Mesenchymal stem cell (in vitro differentiated cells and primary cell): ENCODE data around the gene RRP8.

Experiments
- DNase-seq: peaks from one replicate; pipeline ENCODE4 v3.0.0-alpha.2; 2013
- H2AFZ ChIP-seq: one replicate; pipeline ENCODE4 v1.6.1; 2013; ENCODE audit warnings: low read depth, mild to moderate bottlenecking, control low read depth, inconsistent platforms, low read length, moderate library complexity
- H2AK5ac ChIP-seq: 2 replicates; pipeline ENCODE4 v1.6.1; 2013; ENCODE audit warnings: low read length, moderate library complexity, mild to moderate bottlenecking, inconsistent platforms; ENCODE audit not compliant: severe bottlenecking
- H2BK120ac ChIP-seq: one replicate; pipeline ENCODE4 v1.6.1; 2013; ENCODE audit warnings: low read depth, mild to moderate bottlenecking, inconsistent platforms, low read length, moderate library complexity
- H2BK12ac ChIP-seq, 2 experiments: one replicate each; pipeline ENCODE4 v1.6.1; 2013; ENCODE audit warnings: inconsistent platforms in 2 of 2, low read length in 2 of 2, mild to moderate bottlenecking in 2 of 2, moderate library complexity in 2 of 2, control low read depth in 1 of 2
- H2BK15ac ChIP-seq: one replicate; pipeline ENCODE4 v1.6.1; 2013; ENCODE audit warnings: mild to moderate bottlenecking, low read depth, inconsistent platforms; ENCODE audit not compliant: poor library complexity, severe bottlenecking
- H2BK5ac ChIP-seq: 2 replicates; pipeline ENCODE4 v1.6.1; 2013; ENCODE audit warnings: low read depth, mild to moderate bottlenecking, low read length, control low read depth, inconsistent platforms; ENCODE audit not compliant: poor library complexity, severe bottlenecking
- H3K14ac ChIP-seq, 2 experiments: one replicate each; pipeline ENCODE4 v1.6.1; 2013; ENCODE audit warnings: inconsistent platforms in 2 of 2, low read length in 2 of 2, control low read depth in 1 of 2, mild to moderate bottlenecking in 1 of 2, moderate library complexity in 1 of 2
- H3K18ac ChIP-seq, 2 experiments: one replicate each; pipeline ENCODE4 v1.6.1; 2013; ENCODE audit warnings: inconsistent platforms in 2 of 2, low read length in 2 of 2, control low read depth in 1 of 2, low read depth in 1 of 2, mild to moderate bottlenecking in 1 of 2
- H3K23ac ChIP-seq, 2 experiments: one replicate each; pipeline ENCODE4 v1.6.1; 2013; ENCODE audit warnings: inconsistent platforms in 2 of 2, low read length in 2 of 2, mild to moderate bottlenecking in 2 of 2, moderate library complexity in 2 of 2, control low read depth in 1 of 2
- H3K27ac ChIP-seq: 2 replicates; pipeline ENCODE4 v1.5.1; 2013; ENCODE audit warnings: mild to moderate bottlenecking, moderate library complexity, low read length, control low read depth, inconsistent platforms; ENCODE audit not compliant: poor library complexity, severe bottlenecking
- H3K27me3 ChIP-seq, 2 experiments: 2 replicates each; pipeline versions ENCODE4 v1.6.1 to v1.7.0; 2013; ENCODE audit warnings: low read length in 2 of 2, mild to moderate bottlenecking in 2 of 2, moderate library complexity in 2 of 2, control low read depth in 1 of 2, inconsistent platforms in 1 of 2; ENCODE audit not compliant: control insufficient read depth in 1 of 2, insufficient read depth in 1 of 2
- H3K36me3 ChIP-seq, 2 experiments: 2 replicates each; pipeline versions ENCODE4 v1.6.1 to v1.7.0; 2013; ENCODE audit warnings: low read length in 2 of 2, control low read depth in 1 of 2, inconsistent platforms in 1 of 2, low read depth in 1 of 2, mild to moderate bottlenecking in 1 of 2; ENCODE audit not compliant: insufficient read depth in 2 of 2, control insufficient read depth in 1 of 2
- H3K4ac ChIP-seq, 2 experiments: one replicate each; pipeline ENCODE4 v1.6.1; 2013; ENCODE audit warnings: inconsistent platforms in 2 of 2, low read length in 2 of 2, mild to moderate bottlenecking in 2 of 2, moderate library complexity in 2 of 2, control low read depth in 1 of 2, low read depth in 1 of 2
- H3K4me1 ChIP-seq: 2 replicates; pipeline ENCODE4 v1.6.1; 2013; ENCODE audit warnings: low read depth, low read length, control low read depth; ENCODE audit not compliant: control insufficient read depth, insufficient read depth
- H3K4me2 ChIP-seq: 2 replicates; pipeline ENCODE4 v1.6.1; 2013; ENCODE audit warnings: low read length, mild to moderate bottlenecking, inconsistent platforms; ENCODE audit not compliant: poor library complexity, severe bottlenecking
- H3K4me3 ChIP-seq, 2 experiments: 2 replicates each; pipeline versions ENCODE4 v1.5.1 to v1.7.0; 2013; ENCODE audit warnings: low read length in 2 of 2, mild to moderate bottlenecking in 2 of 2, control low read depth in 1 of 2, low read depth in 1 of 2; ENCODE audit not compliant: insufficient read depth in 1 of 2
- H3K79me1 ChIP-seq: replicated peaks from 2 replicates; pipeline ENCODE4 v1.6.1; 2013; ENCODE audit warnings: mild to moderate bottlenecking, control low read depth, low read length, inconsistent platforms; ENCODE audit not compliant: poor library complexity, severe bottlenecking
- H3K9ac ChIP-seq: 2 replicates; pipeline ENCODE4 v1.7.0; 2013; ENCODE audit warnings: mild to moderate bottlenecking, low read length, moderate library complexity
- H3K9me3 ChIP-seq: 2 replicates; pipeline ENCODE4 v1.7.0; 2013; ENCODE audit warnings: mild to moderate bottlenecking, low read length; ENCODE audit not compliant: control insufficient read depth
- H4K8ac ChIP-seq: one replicate; pipeline ENCODE4 v1.6.1; 2013; ENCODE audit warnings: inconsistent platforms, mild to moderate bottlenecking, low read length, moderate library complexity
- H4K91ac ChIP-seq: one replicate; pipeline ENCODE4 v1.6.1; 2013; ENCODE audit warnings: mild to moderate bottlenecking, low read length, inconsistent platforms
- WGBS: methylation state at CpG from one replicate; pipeline ENCODE4 v1.1.7; 2013; ENCODE audit warnings: mixed read lengths; 5-methylcytosine and 5-hydroxymethylcytosine counted together

Gene RRP8

GRCh38 chr11:6623391-6624363, 20.3 kb upstream of the RRP8 start:
- H3K14ac ChIP-seq = no peak overlapping the region
- peaks cover 7 to 38% of the 10 kb centered on the region in 2 experiments for H3K36me3 ChIP-seq
- H4K91ac ChIP-seq = peak overlapping the region; percentile 36
- H2BK15ac ChIP-seq = no peak overlapping the region
- no peak overlapping the region for H2BK120ac ChIP-seq
- H3K9ac ChIP-seq = no peak overlapping the region
- H3K27me3 ChIP-seq = peaks cover 0 to 23% of the 10 kb centered on the region in 2 experiments
- no peak overlapping the region for H3K18ac ChIP-seq
- peaks cover under 1% of the 10 kb centered on the region for H3K79me1 ChIP-seq
- H3K4me1 ChIP-seq = peaks cover 2% of the 10 kb centered on the region
- H3K4me2 ChIP-seq = no peak overlapping the region
- H2AK5ac ChIP-seq = no peak overlapping the region
- H2BK5ac ChIP-seq = no peak overlapping the region
- H3K23ac ChIP-seq = no peak overlapping the region
- no peak overlapping the region for H3K4ac ChIP-seq
- H3K9me3 ChIP-seq = no peaks in the 10 kb centered on the region
- WGBS = 97% methylated on average over 31 of the region's 31 CpGs
- no peak for DNase-seq
- H3K4me3 ChIP-seq = no peak overlapping the region
- no peak overlapping the region for H4K8ac ChIP-seq
- H2BK12ac ChIP-seq = no peak overlapping the region
- no peak overlapping the region for H3K27ac ChIP-seq
- no peak overlapping the region for H2AFZ ChIP-seq

- H4K8ac ChIP-seq = no peak overlapping the region
- H3K4me1 ChIP-seq = peaks cover 11% of the 10 kb centered on the region
- H2AFZ ChIP-seq = no peak overlapping the region
- no peak overlapping the region for H4K91ac ChIP-seq
- peaks cover 0 to 23% of the 10 kb centered on the region in 2 experiments for H3K27me3 ChIP-seq
- no peak for DNase-seq
- H3K9me3 ChIP-seq = no peaks in the 10 kb centered on the region
- no peak overlapping the region for H3K23ac ChIP-seq
- H3K4me3 ChIP-seq = no peak overlapping the region
- no peak overlapping the region for H3K18ac ChIP-seq
- H3K27ac ChIP-seq = no peak overlapping the region
- peaks cover 4% of the 10 kb centered on the region for H3K79me1 ChIP-seq
- H3K4me2 ChIP-seq = no peak overlapping the region
- 93% methylated on average over 24 of the region's 24 CpGs for WGBS
- H2BK15ac ChIP-seq = peak overlapping the region; percentile 13
- peaks cover 7 to 38% of the 10 kb centered on the region in 2 experiments for H3K36me3 ChIP-seq
- H2BK120ac ChIP-seq = no peak overlapping the region
- no peak overlapping the region for H2BK5ac ChIP-seq
- no peak overlapping the region for H2BK12ac ChIP-seq
- no peak overlapping the region for H2AK5ac ChIP-seq
- H3K9ac ChIP-seq = no peak overlapping the region
- no peak overlapping the region for H3K4ac ChIP-seq
- no peak overlapping the region for H3K14ac ChIP-seq
Measured at GRCh38 chr11:6622261-6623171, 19.1 kb upstream of the RRP8 start.

- no peak overlapping the region for H2BK5ac ChIP-seq
- no peak overlapping the region for H2BK120ac ChIP-seq
- peaks cover 0 to 18% of the 10 kb centered on the region in 2 experiments for H3K27me3 ChIP-seq
- WGBS = 96% methylated on average over 16 of the region's 16 CpGs
- H3K27ac ChIP-seq = no peak overlapping the region
- no peak overlapping the region for H2AFZ ChIP-seq
- H3K14ac ChIP-seq = no peak overlapping the region
- no peak overlapping the region for H2BK15ac ChIP-seq
- no peak overlapping the region for H3K23ac ChIP-seq
- no peak overlapping the region for H3K4ac ChIP-seq
- H3K9me3 ChIP-seq = no peaks in the 10 kb centered on the region
- H3K4me2 ChIP-seq = no peak overlapping the region
- peaks cover 12% of the 10 kb centered on the region for H3K79me1 ChIP-seq
- no peak overlapping the region for H3K9ac ChIP-seq
- no peak for DNase-seq
- no peak overlapping the region for H2BK12ac ChIP-seq
- H3K36me3 ChIP-seq = peaks cover 12 to 40% of the 10 kb centered on the region in 2 experiments
- no peak overlapping the region for H3K18ac ChIP-seq
- H3K4me3 ChIP-seq = no peak overlapping the region
- no peak overlapping the region for H2AK5ac ChIP-seq
- no peak overlapping the region for H4K91ac ChIP-seq
- H3K4me1 ChIP-seq = peaks cover 18% of the 10 kb centered on the region
- H4K8ac ChIP-seq = no peak overlapping the region
Measured at GRCh38 chr11:6621711-6622211, 18.3 kb upstream of the RRP8 start.
